ENCODE results near the gene CCNG2.

Gene CCNG2

DNA sequence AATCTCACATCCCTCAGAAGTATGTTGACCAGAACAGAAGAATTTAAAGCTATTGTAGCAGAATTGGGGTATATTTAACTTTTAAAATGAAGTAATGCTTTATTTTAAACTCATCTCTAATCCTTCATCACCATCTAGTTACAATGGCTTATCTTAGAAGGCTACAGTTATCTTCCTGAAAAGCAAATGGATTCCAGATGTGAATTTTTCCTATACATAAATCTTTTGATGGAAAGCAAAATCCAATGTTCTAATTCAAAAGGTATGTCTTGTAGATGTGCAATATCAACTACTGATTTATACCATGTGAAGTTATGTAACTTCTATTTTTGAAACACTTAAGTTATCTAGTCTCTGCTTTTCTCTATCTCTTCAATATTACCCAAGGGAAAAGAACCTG is 47.6 kb downstream of the CCNG2 start:
- DNase-seq (ENCODE audit: low spot score) = no peak

DNA sequence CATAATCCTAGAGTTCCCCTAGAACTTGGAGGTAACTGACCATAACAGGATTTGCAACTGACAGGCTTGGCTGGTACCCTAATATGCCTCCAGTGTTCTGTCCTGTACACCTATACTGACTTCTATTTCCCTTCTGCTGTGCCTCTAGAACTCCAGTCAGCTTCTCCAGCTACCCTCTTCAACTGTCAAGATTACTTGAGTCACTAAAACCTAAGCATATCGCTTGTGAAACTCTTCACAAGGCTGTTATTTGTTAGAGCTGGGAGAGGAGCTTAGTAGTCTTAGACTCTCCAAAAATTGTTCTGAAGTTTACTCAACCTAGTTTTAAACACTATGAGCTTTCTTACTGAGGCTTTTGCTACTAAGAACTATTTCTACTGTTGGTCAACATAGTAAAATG is 52.0 kb downstream of the CCNG2 start:
- no peak for DNase-seq (ENCODE audit: low spot score)

DNA sequence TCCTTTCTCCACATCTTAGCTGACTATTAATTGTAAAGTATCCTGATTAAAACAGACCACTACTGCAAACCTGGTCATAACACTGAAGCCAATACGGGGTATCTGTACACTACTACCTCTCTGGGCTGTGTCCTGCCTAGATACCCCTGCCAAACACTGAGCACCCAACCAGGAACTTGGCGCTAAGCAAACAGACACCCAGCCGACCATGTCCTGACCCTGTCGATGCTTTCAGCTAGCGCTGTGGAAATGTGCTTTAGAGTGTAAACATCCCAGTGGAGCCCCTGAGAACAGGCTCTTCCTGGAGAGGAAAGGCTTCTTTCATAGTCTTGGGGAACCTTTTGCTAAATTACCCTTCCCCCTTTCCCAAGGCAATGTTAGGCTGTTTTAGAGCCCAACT is 52.9 kb downstream of the CCNG2 start:
- DNase-seq (ENCODE audit: low spot score) = no peak

- no peak for DNase-seq (ENCODE audit: low spot score)
Observed at GRCh38 chr4:77215107-77215506, 58.1 kb downstream of the CCNG2 start.

DNA sequence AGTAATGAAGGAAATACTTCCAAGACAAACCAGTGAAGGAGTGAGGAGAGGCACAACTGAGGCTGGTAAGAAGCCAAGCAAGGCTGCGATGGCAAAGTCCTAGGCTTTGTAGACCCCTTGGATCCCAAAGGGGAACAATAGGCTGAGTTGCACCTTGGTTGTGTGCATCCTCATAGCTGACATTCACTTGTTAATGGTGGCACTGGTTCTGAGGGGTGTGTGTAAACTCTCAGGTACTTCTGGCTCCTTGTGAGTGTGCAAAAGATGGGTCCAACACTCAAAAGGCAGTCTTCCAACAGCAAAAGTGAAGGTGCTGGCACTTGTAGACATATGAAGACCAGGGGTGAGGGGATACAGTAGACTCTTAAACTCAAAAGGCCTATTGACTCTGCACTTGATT is 60.5 kb downstream of the CCNG2 start:
- DNase-seq (ENCODE audit: low spot score) = no peak

GRCh38 chr4:77219266-77219665 is 62.3 kb downstream of the CCNG2 start:
- DNase-seq (ENCODE audit: low spot score) = no peak
